Peyer's patch (tissue), 4 donors: ENCODE results near the gene ITGA8. TPM values are rescaled to one million over a fixed set of nuclear protein-coding genes. Genes with fewer than 3 reads are reported as not detected.

ENCODE experiments used
- DNase-seq, 3 donors: peaks; one replicate each; pipeline ENCODE4 v3.0.0-alpha.2; 2017 to 2019
- H3K27ac ChIP-seq, 4 donors: fragments of 200-600 bp; sonication (generic); one replicate each; pipeline ENCODE4 v1.5.1; 2016 to 2019
- H3K27me3 ChIP-seq, 2 donors: fragments of 200-600 bp; sonication (generic); one replicate each; pipeline ENCODE4 v1.5.1; 2019
- H3K36me3 ChIP-seq, 3 donors: fragments of 200-600 bp; sonication (generic); one replicate each; pipeline ENCODE4 v1.5.1; 2016 to 2019
- H3K4me1 ChIP-seq, 4 donors: fragments of 200-600 bp; sonication (generic); one replicate each; pipeline ENCODE4 v1.5.1; 2016 to 2019
- H3K4me3 ChIP-seq, 4 donors: fragments of 200-600 bp; sonication (generic); 1 replicate in 3 of 4; 2 replicates in 1 of 4; pipeline ENCODE4 v1.5.1; 2016 to 2019; ENCODE audit warnings: mild to moderate bottlenecking in 1 of 4
- H3K9me3 ChIP-seq, 4 donors: fragments of 200-600 bp; sonication (generic); one replicate each; pipeline ENCODE4 v1.5.1; 2016 to 2019; ENCODE audit warnings: mild to moderate bottlenecking in 1 of 4
- CTCF ChIP-seq, 6 experiments: fragments of 450-650 bp in 4 of 6; fragments of 200-600 bp in 2 of 6; sonication (generic) in 1 of 6; IDR thresholded peaks; one replicate each; pipeline ENCODE4 v1.5.1; 2017 to 2019; ENCODE audit warnings: antibody characterized with exemption in 6 of 6, mild to moderate bottlenecking in 3 of 6, moderate library complexity in 1 of 6
- POLR2A ChIP-seq, 2 donors: fragments of 450-650 bp; IDR thresholded peaks; one replicate each; pipeline ENCODE4 v1.5.1; 2017; ENCODE audit warnings: antibody characterized with exemption in 2 of 2, mild to moderate bottlenecking in 2 of 2, moderate library complexity in 2 of 2
- total RNA-seq, 4 donors: library from RNA; depleted of rRNA; stranded (reverse); fragments of >200 nt; gene quantifications; one replicate each; pipeline ENCODE4 v1.1.0, GENCODE V29; 2016

ITGA8 gene
- total RNA-seq, 4 donors from 2014 or later: 2.4 to 13.2 (median 3.9) TPM

GRCh38 chr10:15595260-15595659, 124.5 kb downstream of the ITGA8 start:
- no peak for TF ChIP-seq POLR2A (IDR thresholded peaks at IDR 0.05)
- TF ChIP-seq CTCF (IDR thresholded peaks at IDR 0.05): no peak
- Histone ChIP-seq H3K9me3 (no peaks in the 10 kb centered on the region), H3K4me3 (no peak overlapping the region), H3K4me1 (no peaks in the 10 kb centered on the region), H3K27ac (no peak overlapping the region), H3K36me3 (no peaks in the 10 kb centered on the region), H3K27me3 (no peaks in the 10 kb centered on the region)
- no peak for DNase-seq

- Histone ChIP-seq H3K9me3 (no peaks in the 10 kb centered on the region), H3K36me3 (no peaks in the 10 kb centered on the region), H3K27ac (no peak overlapping the region), H3K4me3 (no peak overlapping the region), H3K4me1 (no peaks in the 10 kb centered on the region), H3K27me3 (no peaks in the 10 kb centered on the region)
- TF ChIP-seq CTCF (IDR thresholded peaks at IDR 0.05) (no peak), POLR2A (IDR thresholded peaks at IDR 0.05) (no peak)
- no peak for DNase-seq
Measured at GRCh38 chr10:15591937-15592336, 127.8 kb downstream of the ITGA8 start.

GRCh38 chr10:15591431-15591830, 128.3 kb downstream of the ITGA8 start:
- no peaks in the 10 kb centered on the region for H3K27me3 ChIP-seq
- H3K36me3 ChIP-seq: no peaks in the 10 kb centered on the region
- no peak for DNase-seq
- TF ChIP-seq CTCF (IDR thresholded peaks at IDR 0.05) (no peak), POLR2A (IDR thresholded peaks at IDR 0.05) (no peak)
- H3K9me3 ChIP-seq: no peaks in the 10 kb centered on the region
- H3K4me1 ChIP-seq: no peaks in the 10 kb centered on the region
- H3K27ac ChIP-seq: no peak overlapping the region
- no peak overlapping the region for H3K4me3 ChIP-seq

- H3K36me3 ChIP-seq: no peaks in the 10 kb centered on the region
- H3K9me3 ChIP-seq: no peaks in the 10 kb centered on the region
- H3K4me3 ChIP-seq: no peak overlapping the region
- no peak for DNase-seq
- no peaks in the 10 kb centered on the region for H3K4me1 ChIP-seq
- TF ChIP-seq POLR2A (IDR thresholded peaks at IDR 0.05) (no peak), CTCF (IDR thresholded peaks at IDR 0.05) (no peak)
- H3K27me3 ChIP-seq: no peaks in the 10 kb centered on the region
- H3K27ac ChIP-seq: no peak overlapping the region
Measured at GRCh38 chr10:15588635-15589508, 130.8 kb downstream of the ITGA8 start.

GRCh38 chr10:15588151-15588550, 131.6 kb downstream of the ITGA8 start:
- no peaks in the 10 kb centered on the region for H3K36me3 ChIP-seq
- H3K9me3 ChIP-seq: no peaks in the 10 kb centered on the region
- no peak for DNase-seq

More at GRCh38 chr10:15588151-15588550, 131.6 kb downstream of the ITGA8 start:
- Histone ChIP-seq H3K4me1 (no peaks in the 10 kb centered on the region), H3K4me3 (no peak overlapping the region), H3K27me3 (no peaks in the 10 kb centered on the region), H3K27ac (no peak overlapping the region)
- TF ChIP-seq CTCF (IDR thresholded peaks at IDR 0.05): no peak
- TF ChIP-seq POLR2A (IDR thresholded peaks at IDR 0.05): no peak
